HG02588 (cell line): ENCODE measurements around the gene CMTM7.
"Not testable (repeated sequence)": the region's sequence is repeated elsewhere in the genome, so short reads cannot be mapped to it uniquely, and the experiment has no call there.

Source experiments
- ATAC-seq: cut with Tn5 transposase; IDR thresholded peaks from one replicate; pipeline ENCODE4 v1.9.1; 2021; ENCODE audit warnings: mild to moderate bottlenecking, moderate library complexity; ENCODE audit not compliant: unreplicated experiment

The CMTM7 gene

DNA sequence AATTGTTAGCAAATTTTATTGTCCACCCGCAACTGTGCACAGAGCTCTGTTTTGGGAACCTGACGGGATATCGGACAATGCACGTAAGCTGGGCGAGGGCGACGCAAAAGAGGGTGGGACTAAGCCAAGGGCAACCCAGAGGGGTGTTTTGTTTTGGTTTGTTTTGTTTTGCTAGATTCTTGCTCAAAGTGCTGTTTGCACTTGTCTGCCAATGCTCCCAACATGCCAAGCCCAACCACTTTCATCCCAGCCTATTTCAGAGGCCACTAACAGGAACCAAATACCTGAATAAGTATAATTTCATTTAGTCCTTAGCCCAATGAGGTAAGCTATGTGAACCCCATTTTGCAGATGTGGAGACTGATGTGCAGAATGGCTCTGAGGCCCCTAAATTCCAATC is 9.7 kb upstream of the CMTM7 start:
- ATAC-seq, result no peak

DNA sequence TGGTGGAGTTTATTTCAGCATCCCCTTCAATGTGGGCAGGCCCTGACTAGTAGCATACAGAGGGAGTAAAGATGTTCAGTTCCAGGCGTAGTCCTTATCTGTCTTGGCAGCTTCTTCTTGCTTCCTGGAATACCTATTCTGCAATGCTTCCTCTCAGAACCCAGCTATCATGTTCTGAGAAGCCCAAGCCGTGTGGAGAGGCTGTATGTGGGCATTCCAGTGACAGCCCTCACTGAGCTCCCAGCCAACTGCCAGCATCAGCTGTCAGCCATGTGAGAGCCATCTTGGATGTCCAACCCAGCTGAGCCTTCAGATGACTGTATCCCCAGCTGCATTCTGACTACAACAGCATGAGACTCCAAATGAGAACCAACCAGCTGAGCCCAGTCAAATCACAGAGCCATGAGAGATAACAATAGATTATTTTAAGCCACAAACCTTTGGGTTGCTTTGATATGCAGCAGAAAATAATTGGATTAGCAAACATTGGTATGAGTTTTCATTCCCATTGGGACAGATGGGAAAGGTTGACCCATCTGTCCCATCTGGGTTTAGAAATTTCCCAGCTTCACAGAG is 8.4 kb upstream of the CMTM7 start:
- no peak for ATAC-seq

DNA sequence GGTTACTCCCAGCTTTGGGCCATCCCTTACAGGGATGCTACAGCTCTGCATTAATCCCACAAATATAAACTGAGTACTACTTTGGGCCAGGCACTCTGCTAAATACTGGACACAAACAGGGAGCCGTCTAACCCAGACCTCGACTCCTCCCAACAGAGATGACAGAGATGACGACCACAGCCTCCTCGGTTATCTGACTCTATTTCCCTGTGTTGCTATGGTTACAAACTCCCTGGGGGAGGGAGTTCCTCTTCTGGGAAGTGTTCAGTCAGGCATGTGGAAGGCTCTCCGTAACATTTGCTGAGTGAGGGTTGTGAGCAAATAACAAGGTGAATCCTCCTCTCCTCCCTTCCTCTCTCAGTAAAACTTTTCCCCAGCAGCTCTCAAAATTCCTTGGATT is 6.7 kb upstream of the CMTM7 start:
- no peak for ATAC-seq

DNA sequence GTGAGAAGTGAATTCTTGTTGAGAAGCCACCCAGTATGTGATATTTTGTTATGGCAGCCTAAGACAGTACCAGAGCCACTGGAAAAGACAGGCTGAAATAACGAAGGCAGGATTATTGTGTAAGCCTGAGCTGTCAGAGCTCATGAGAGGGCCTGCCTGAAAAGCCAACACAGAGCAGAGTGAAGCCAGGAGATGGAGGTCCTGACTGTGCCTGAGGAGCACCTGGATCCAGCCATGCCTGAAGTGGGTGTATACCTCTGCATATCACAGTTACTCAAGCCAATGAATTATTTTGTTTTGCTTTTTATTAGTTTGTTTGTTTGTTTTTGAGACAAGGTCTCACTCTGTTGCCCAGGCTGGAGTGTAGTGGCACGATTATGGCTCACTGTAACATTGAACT is 4.1 kb upstream of the CMTM7 start:
- no peak for ATAC-seq

DNA sequence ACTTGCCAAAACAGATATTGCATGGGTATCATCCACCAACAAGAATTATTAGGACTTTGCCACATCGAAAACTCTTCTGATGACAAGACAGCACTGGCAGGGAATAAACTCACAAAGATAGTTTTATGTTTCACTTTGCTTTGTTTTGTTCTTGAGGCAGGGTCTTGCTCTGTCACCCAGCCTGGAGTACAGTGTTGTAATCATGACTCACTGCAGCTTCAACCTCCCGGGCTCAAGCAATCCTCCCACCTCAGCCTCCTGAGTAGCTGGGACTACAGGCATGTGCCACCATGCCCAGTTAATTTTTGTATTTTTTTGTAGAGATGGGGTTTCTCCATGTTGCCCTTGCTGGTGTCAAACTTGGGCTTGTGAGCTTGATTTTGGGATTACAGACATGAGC is 2.1 kb upstream of the CMTM7 start:
- not testable (repeated sequence) for ATAC-seq

DNA sequence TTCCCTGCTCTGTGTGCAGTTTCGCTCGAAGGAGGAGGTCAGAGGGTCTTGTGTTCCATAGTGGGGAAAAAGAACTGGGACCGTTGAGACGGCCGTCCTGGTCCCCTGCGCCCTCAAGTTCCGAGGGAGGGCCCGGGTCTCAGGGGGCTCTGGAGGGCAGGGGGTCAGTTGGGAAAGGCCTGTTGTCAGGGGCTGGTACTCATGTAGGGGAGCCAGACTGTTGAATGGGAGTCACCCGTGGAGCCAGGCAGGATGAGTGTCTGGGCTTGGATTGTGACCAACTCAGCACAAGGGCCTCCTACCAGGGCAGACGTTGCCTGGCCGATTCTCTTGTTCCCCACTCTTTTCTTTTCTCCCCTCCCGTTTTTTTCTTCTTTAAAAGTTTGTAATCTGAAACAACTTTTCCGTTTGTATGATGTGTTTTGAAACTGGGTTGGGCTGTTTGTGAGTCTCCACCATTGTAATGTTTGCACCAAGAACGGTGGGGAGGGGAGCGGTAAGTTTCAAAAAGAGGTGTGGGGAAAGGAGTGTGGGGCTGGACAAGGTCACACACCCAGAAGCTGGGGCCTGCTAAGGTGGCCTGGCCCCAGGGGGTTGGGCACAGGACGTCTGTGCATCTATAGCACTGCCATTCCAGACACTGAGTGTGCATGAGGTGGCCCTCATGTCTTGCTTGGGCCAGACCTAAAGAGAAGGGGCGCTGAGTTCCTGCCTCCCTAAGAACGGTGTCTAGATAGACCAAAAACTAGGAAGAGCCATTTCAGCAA is 1.1 kb downstream of the CMTM7 start:
- ATAC-seq, result no peak

DNA sequence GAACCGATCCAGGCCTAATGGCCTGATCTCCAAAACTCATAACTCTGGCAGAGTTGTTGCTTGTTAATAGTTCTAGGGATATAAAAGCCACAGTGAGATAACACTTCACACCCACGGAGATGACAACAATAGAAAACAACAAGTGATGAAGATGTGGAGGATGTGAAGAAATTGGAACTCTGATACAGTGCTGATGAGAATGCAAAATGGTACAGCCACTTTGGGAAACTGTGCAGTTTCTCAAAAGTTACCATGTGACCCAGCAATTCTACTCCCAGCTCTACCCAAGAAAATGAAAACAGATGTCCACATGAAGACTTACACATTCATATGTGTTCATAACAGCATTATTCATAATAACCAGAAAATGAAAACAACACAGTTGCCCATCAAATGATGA is 3.8 kb downstream of the CMTM7 start:
- no peak for ATAC-seq

DNA sequence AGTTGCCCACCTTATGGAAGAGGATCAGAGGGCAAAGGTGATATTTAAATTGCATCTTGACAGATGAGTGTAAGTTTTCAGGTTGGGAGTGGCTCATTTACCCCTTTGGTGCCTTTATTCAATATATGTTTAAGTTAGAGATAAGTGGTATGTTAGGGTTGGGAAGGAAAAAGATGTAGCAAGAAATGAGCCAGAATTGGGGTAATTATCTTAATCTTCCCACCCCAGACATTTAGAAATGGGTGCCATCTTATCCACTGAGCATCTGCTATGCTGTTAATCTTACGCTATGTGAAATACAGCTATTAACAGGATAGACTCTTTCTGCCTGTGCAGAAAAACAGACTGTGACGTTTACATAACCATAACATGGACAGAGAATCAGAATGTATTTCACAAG is 6.3 kb downstream of the CMTM7 start:
- ATAC-seq, result no peak

DNA sequence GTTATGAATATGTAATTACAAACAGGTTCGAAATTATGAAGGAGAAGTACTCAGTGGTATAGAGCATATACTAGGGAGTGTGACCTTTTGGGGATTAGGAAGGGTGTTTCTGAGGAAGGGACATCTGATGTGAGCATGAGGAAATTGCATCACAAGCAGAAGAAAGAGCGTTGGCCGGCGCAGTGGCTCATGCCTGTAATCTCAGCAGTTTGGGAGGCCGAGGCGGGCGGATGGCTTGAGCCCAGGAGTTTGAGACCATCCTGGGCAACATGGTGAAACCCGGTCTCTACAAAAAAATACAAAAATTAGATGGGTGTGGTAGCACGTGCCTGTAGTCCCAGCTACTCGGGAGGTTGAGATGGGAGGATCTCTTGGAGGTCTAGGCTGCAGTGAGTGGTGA is 6.9 kb downstream of the CMTM7 start:
- no peak for ATAC-seq

DNA sequence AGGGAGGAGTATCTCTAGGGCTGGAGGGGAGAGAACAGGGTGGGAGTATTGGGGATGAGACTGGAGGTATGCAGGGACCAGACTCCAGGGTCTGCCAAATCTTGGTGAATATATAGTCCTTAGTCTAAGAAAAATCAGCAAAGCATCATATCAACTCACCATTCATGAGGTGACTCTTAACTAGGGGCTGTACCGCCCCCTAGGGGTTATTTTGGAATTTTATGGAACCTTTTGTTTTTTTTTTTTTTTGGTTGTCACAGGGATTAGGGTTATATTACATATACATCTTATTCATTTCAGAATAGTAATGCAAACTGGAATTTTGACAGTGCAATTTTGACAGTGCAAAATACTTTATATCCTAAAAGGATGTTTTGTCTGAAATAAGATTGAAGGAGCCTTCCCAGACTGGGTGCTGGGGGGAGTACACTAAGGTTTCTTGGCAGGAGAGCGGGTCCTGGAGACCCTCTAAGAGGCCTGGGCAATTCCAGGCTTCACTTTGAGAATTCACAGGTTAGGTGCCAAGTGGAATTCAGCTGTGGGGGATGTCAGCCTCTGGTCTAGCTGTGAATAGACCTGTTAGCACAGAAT is 7.5 kb downstream of the CMTM7 start:
- ATAC-seq, result no peak

DNA sequence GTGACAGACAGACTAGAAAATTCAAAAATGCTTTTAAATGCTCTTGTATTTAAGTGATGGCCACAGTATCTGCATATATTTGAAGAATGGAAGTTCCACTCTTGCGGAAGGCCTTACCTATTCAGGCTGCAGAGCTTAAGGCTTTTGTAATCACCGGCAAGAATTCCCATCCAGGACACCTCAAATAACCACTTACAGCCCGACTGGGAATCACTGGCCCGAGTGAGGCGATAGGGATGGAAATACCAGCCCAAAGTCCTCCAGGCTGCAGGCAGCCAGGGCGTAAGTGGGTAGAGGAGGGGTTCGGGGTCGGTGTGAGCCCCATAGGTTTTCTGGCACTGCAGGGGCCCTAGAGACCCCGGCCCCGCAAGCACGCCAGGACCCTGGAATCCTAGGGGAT is 9.5 kb downstream of the CMTM7 start:
- ATAC-seq, result no peak

DNA sequence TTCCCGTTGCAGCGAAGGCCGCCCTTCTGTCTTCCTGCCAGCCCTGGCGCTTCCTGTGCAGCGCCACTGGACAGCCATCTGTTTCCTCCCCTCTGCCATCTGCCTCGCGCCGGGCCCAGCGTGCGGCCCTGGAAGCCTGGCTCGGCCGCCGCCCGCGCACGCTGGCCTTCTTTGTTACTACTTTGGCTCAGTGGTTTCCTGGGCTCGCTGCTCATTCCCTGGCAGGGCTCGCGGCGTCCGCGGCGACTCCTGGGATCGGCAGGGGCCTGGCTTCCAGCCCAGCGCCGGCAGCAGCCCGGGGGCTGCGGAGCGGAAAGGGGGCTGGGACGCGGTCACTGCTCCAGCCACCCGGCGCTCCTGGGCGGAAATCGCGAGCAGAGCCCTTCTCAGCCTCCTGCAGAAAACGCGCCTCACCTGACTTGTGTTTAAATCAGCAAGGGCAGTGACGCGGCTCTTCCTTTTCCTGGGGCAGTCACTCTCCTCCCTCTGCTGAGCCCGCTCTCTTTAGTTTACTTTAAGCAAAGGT is 10.0 kb downstream of the CMTM7 start:
- ATAC-seq, result no peak

DNA sequence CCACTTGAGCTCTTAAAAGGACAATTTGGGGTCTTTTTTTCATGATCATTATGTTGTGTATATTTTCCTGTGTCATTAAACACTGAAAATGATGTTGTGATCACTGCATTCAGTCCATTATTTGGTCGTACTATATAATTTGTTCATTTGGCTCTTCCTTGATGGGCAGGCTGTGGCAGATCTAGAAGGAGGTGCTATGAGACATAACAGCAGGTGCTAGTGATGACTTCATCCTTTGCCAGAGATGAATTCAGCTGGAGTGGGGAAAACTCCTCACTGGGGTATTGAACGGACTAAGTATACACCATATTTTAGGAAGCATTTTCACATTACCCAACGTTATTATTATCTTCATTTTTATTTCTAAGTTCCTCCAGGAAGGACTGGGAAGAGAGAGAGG is 12.0 kb downstream of the CMTM7 start:
- no peak for ATAC-seq

DNA sequence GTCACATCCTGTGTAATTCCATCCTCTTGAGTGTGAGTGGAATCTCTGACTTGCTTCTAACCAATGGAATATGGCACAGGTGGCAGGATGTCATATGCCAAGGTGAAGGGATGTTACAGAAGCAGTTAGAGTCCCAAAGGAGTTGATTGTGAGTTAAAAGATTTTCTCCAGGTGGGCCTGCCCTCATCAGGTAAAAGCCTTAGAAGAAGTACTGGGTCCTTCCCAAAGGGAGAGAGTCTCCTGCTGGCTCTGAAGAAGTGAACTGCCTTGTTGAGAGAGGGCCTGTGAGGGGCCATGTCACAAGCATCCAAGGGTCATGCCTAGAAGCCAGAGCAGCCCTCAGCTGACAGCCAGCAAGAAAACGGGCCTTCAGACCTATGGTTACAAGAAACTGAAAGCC is 13.1 kb downstream of the CMTM7 start:
- ATAC-seq, result no peak

DNA sequence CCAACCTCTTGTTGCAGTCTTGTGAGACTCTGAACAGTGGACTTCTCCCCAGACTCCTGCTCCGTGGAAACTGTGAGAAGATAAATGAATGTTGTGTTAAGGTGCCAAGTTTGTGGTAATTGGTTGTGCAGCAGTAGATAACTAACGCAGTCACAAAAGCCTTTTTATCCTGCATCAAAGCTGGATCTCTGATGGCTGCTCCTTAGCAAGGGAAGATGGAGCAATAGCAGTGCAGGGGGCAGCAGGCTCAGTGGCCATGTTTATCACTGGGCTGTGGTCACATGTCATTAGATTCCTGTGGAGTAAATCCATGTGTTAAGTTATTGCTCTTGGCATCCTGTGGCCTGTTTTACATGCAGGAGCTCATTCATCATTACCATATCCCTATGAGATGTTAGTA is 13.5 kb downstream of the CMTM7 start:
- no peak for ATAC-seq

DNA sequence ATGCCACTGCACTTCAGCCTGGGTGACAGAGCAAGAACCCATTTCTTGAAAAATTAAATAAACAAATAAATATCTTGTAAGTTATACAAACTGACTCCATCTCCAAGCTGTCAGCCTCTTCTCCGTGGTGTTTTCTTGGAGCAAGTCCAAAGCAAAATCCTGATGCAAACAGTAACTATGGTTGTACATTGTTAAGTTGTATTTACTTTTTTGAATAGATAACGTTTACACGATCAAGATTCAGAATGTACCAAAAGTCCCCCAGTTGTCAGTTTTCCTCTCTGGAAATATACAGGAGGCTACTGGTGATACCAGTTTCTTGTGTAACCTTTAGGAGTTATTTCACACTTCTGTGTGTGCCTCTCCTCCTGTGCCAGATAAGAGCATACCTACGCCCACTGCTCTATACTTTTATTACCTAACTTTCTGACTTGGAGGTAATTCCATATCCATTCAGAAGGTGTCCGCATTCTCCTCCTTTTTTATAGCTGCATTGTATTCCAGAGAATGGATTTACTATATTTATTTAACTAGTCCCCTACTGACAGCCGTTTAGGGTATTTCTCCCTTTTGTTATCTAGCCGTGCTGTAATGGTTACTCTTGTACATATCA is 14.2 kb downstream of the CMTM7 start:
- ATAC-seq, result no peak

DNA sequence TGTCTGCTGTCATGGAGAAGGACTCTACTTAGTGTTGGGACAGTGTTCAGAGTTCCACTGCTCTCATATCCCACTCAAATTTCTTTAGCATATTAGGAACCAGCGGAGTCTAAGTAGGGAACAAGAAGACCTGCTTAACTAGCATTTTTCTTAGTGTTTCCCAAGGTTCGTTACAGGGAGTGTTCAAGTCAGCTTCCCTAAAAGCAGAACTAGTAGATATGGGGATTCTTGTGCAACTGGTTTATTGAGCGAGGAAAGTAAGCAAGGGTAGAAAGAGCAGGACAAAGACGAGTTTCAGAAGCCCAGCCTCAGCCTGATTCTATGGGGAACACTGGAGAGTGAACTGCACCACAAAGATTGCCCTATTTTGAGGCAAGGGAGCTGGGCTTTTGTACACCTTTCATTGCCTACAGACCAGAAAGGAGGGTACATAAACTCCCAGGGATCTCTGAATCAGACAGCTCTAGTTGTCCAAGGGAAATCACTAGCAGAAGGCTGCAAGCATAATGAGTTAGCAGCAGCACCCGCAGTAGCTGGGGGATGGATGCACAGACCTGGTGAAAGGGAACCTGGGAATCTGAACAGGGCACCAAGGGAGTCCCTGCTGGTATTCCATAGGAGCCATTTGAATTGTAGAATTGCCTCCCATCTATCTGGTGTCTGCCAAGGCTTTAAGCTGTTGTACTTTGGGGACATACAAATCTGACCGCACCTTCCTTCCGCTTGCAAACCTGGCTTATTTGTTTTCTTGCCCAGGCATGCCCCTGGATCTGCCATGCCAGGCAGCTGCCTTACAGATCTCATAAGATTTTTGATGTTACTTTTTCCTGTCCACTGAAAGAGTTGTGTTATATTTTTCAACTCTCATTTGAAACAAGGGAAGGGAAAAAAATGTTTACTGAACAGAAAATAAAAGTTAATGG is 15.1 kb downstream of the CMTM7 start:
- no peak for ATAC-seq

DNA sequence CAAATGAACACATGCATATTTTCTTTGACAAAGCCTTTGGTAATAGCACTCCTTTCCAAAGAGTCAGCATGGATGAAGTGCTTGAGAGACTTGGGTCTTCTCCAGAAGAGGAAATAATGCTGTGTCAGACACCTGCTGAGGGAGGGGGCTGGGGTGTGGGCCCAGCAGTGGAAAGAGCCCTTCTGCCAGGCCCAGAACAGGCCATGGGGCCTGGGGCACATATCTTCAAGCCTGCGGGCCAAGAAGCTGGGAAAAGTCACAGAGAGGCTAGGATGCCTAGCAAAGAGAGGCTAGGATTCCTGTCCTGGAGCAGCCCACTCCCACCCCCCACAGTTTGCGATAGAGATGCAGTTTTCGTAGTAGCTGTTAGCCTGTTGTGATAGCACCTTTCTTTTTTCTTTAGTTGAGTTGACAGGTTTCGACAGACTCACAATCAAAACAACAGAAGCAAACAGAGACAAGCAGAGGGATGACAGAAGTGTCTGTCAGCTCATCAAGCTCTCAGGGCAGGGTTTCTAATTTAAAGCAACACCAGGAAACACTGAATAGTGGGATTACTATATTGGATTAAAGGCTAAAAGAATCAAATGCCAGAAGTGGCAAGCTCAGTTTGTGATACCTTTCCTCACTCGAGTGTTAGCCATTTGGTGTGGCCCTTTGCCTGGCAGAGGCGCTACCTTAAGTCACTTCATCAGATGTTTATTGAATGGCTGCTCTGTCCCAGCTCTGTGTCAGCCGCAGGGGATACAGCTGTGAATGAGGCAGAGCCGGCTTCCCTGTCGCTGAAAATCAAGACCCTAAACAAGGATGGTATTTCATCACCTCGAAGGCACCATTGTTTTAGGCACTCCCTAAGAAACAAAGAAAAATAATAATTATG is 19.0 kb downstream of the CMTM7 start:
- no peak for ATAC-seq

DNA sequence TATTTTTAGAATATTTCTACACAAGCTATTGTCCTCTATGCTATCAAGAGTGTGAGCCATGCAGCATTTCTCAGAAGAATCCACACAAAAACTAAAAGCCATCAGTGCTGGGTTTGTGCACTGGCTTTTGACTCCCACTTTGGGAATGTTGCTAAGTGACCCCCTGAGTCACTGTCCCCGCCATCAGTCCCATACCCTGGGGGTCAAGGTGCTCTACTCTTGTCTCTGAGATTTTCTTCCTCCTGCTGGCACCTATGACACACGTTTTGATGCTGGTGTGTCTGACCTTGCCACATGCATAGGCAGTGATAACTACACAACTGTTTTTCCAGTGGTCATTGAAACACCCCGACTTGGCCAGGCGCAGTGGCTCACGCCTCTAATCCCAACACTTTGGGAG is 19.8 kb downstream of the CMTM7 start:
- no peak for ATAC-seq

DNA sequence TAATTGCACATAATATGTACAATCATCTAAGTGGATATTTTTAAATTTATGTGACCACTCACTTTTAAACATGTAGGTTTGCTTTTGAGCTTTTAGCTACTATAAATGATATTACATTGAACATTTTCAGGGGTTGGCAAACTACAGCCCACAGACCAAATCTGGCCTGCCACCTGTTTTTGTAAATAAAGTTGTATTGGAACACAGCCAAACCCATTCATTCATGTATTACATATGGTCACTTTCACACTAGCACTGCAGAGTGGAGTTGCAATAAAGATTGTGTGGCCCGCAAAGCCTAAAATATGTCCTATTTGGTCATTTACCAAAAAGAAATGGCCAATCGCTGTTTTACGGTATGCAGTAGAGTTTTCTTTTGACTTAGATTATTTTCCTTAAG is 21.2 kb downstream of the CMTM7 start:
- ATAC-seq, result no peak
